Measurements from ENCODE around the gene CDKL4.
"Not testable (repeated sequence)": the region's sequence is repeated elsewhere in the genome, so short reads cannot be mapped to it uniquely, and the experiment has no call there.

The CDKL4 gene

DNA sequence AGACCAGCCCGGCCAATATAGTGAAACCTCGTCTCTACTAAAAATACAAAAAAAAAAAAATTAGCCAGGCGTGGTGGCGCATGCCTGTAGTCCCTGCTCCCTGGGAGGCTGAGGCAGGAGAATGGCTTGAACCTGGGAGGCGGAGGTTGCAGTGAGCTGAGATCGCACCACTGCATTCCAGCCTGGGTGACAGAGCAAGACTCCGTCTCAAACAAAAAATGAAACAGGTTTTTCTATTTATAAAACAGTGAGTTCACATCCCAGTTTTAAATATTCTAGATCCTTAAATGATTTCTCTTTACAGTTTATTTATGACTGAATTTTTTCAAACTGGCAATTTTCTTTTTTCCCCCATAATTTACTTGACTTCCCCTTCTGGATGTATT is 102.8 kb downstream of the CDKL4 start:
- not testable (repeated sequence) for DNase-seq

DNA sequence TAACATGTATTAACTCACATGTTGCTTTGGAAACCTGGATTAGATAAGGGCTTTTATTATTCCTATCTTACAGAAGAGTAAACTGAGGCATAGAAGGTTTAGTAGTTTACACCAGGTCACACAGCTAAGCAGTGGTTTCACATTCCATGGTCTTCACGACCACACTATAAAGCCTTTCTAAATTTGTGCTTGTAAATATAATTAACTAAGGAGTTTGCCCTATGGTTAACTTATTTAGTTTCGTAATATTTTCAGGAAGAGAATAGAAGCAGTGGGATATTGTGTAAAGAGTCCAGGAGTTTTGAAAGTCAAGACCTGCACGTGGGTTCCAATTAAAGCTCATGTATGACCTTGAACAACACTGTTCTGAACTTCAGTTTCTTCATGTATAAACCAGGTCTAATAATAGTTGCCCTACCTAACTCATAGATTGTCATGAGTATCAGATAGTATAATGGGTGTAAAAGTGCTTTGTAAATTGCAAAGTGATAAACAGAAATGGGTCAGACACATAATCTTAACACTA is 103.4 kb downstream of the CDKL4 start:
- no peak for DNase-seq

DNA sequence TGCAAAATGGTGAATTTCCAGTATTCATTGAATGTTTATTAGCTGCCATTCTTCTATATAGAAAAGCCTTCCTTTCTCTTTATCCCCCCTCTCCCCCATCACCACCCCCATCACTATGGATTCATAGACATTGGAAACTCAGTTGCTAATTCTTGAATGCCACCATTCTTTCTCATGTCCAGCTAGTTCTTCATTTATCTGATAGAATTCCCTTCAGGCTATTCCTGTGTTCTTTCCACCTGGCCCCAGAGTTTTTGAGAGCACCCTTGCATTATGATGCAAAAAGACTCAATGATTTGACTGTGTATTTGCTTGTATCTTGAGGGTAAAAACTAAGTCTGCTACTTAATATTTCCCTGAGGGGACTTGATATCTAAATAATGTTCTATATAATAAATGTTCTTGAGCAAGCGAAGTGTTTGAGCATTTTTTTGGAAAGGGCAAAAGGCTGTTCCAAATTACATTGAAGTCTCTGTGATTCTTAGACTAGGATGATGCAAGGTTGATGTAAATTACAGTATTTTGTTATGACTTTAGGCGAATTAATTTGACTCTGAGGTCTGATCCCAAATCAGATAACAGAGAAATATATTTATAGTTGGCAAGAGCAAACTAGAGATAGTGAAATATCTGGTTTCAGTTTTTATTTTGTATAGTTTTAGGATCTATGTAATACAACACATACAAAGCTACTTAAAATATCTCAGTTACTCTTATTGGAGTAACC is 104.1 kb downstream of the CDKL4 start:
- no peak for DNase-seq

GRCh38 chr2:39138837-39139211 is 104.9 kb downstream of the CDKL4 start:
- no peak for DNase-seq

GRCh38 chr2:39138187-39138836 is 105.5 kb downstream of the CDKL4 start:
- not testable (repeated sequence) for DNase-seq

DNA sequence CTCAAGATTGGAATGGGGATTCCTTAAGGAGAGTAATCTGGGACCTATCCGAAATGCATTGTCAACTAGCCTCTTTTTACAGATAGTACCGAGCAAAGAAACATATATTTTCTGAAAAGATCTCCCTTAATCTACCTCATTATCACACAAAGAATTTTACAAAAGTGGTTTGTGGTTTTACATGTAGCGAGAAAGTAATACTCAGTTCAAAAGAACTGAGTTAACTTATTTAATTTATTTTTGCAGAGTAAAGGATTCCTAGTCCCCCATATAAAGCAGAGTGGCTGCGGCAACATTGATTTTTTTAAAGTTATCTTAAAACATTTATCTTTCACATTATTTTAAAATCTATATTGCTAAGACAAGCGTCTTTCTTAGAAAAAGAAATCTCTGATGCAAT is 107.0 kb downstream of the CDKL4 start:
- DNase-seq = no peak

GRCh38 chr2:39135690-39136259 is 108.0 kb downstream of the CDKL4 start:
- no peak for DNase-seq

DNA sequence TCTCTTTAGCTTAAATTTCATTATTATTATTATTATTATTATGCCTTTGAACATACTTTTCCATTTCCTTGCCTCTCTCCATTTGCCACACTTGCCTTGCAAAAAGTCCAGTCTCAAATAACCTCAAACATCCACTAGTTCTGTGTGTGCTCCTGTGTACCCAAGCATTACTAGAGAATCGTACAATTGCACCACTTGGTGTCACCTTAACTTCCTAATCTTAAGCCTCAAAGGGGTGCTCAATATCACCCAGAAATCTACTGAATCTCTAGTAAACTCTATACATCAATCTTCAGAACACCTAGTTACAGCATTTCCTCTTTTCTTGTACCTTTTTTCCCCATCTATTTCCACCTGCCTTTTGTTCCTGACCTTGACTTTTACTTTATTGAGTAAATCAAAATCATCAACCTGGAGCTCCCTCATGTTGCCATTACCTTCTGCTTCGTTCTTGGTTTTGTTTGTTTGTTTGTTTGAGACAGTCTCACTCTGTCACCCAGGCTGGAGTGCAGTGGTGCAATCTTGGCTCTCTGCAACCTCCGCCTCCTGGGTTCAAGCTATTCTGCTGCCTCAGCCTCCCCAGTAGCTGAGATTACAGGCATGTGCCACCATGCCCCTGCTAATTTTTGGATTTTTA is 110.4 kb downstream of the CDKL4 start:
- DNase-seq = no peak

DNA sequence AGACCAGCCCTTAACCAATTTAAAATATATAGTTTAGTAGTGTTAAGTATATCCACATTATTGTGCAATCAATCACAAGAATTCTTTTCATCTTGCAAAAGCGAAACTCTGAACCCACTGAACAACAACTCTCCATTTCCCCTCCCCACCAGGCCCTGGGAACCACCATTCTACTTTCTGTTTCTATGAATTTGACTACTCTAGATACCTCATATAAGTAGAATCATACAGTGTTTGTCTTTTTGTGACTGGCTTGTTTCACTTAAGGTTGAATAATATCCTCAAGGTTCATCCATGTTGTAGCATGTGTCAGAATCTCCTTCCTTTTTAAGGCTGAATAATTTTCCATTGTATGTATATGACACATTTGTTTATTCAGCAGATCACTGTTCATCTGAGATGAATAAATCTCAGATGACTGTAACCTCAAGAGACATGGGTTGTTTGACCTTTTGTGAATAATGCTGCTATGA is 114.8 kb downstream of the CDKL4 start:
- DNase-seq = no peak

GRCh38 chr2:39127973-39128372 is 115.8 kb downstream of the CDKL4 start:
- no peak for DNase-seq

Data from kidney glomerular epithelial cell (primary cell).